Liver (tissue), 9 donors: ENCODE measurements around the gene GSK3A. TPM values are rescaled to one million over a fixed set of nuclear protein-coding genes. Genes with fewer than 3 reads are reported as not detected.

Experiments used
- DNase-seq: peaks from one replicate; pipeline ENCODE4 v3.0.0-alpha.2; 2017; ENCODE audit warnings: low spot score
- H3K27ac ChIP-seq, 2 donors: one replicate each; pipeline ENCODE4 v1.7.0; 2013; ENCODE audit warnings: inconsistent platforms in 2 of 2, low read length in 2 of 2, control low read depth in 1 of 2, low read depth in 1 of 2, mild to moderate bottlenecking in 1 of 2
- H3K27me3 ChIP-seq, 4 donors: one replicate each; pipeline versions ENCODE4 v1.6.1 to v1.7.0; 2013; ENCODE audit warnings: low read length in 3 of 4, inconsistent platforms in 1 of 4, mild to moderate bottlenecking in 1 of 4, moderate library complexity in 1 of 4; ENCODE audit not compliant: control insufficient read depth in 4 of 4, insufficient read depth in 4 of 4
- H3K36me3 ChIP-seq, 4 donors: one replicate each; pipeline versions ENCODE4 v1.6.1 to v1.7.0; 2013; ENCODE audit warnings: low read length in 3 of 4, mild to moderate bottlenecking in 3 of 4, low read depth in 1 of 4, moderate library complexity in 1 of 4; ENCODE audit not compliant: control insufficient read depth in 4 of 4, insufficient read depth in 3 of 4
- H3K4me1 ChIP-seq, 4 donors: one replicate each; pipeline versions ENCODE4 v1.6.1 to v1.7.0; 2013; ENCODE audit warnings: low read length in 3 of 4, mild to moderate bottlenecking in 3 of 4, moderate library complexity in 1 of 4; ENCODE audit not compliant: control insufficient read depth in 4 of 4, insufficient read depth in 4 of 4
- H3K4me3 ChIP-seq, 3 donors: one replicate each; pipeline versions ENCODE4 v1.6.1 to v1.7.0; 2013; ENCODE audit warnings: low read length in 3 of 3, control low read depth in 1 of 3, low read depth in 1 of 3, mild to moderate bottlenecking in 1 of 3
- H3K9ac ChIP-seq, 2 donors: one replicate each; pipeline ENCODE4 v1.7.0; 2013; ENCODE audit warnings: low read length in 2 of 2, mild to moderate bottlenecking in 2 of 2, moderate library complexity in 2 of 2, control low read depth in 1 of 2, low read depth in 1 of 2
- H3K9me3 ChIP-seq, 4 donors: one replicate each; pipeline versions ENCODE4 v1.6.1 to v1.7.0; 2013; ENCODE audit warnings: low read length in 3 of 4; ENCODE audit not compliant: control insufficient read depth in 4 of 4
- EGR1 ChIP-seq, 2 donors: IDR thresholded peaks; 2 replicates each; pipeline ENCODE4 v1.6.1; 2016 to 2018; ENCODE audit warnings: antibody characterized with exemption in 2 of 2, low read depth in 2 of 2
- FOXA1 ChIP-seq: IDR thresholded peaks from 2 replicates; pipeline ENCODE4 v1.6.1; 2016; ENCODE audit warnings: antibody characterized with exemption
- HNF4A ChIP-seq, 2 donors: conservative IDR thresholded peaks; 2 replicates each; pipeline ENCODE4 v1.6.1; 2016; ENCODE audit warnings: antibody characterized with exemption in 2 of 2, mild to moderate bottlenecking in 2 of 2
- HNF4G ChIP-seq: IDR thresholded peaks from 2 replicates; pipeline ENCODE4 v1.6.1; 2016; ENCODE audit warnings: antibody characterized with exemption
- JUND ChIP-seq, 2 donors: IDR thresholded peaks; 2 replicates each; pipeline ENCODE4 v1.6.1; 2016; ENCODE audit warnings: antibody characterized with exemption in 2 of 2
- RAD21 ChIP-seq, 2 donors: IDR thresholded peaks; 2 replicates each; pipeline ENCODE4 v1.6.1; 2016; ENCODE audit warnings: antibody characterized with exemption in 2 of 2, mild to moderate bottlenecking in 2 of 2
- RXRA ChIP-seq, 2 donors: IDR thresholded peaks; 2 replicates each; pipeline ENCODE4 v1.6.1; 2017 to 2018; ENCODE audit warnings: antibody characterized with exemption in 2 of 2, mild to moderate bottlenecking in 1 of 2
- SP1 ChIP-seq: IDR thresholded peaks from 2 replicates; pipeline ENCODE4 v1.6.1; 2018; ENCODE audit warnings: antibody characterized with exemption, mild to moderate bottlenecking
- TAF1 ChIP-seq: conservative IDR thresholded peaks from 2 replicates; pipeline ENCODE4 v1.6.1; 2016; ENCODE audit warnings: antibody characterized with exemption, mild to moderate bottlenecking
- YY1 ChIP-seq: IDR thresholded peaks from 2 replicates; pipeline ENCODE4 v1.6.1; 2016; ENCODE audit warnings: antibody characterized with exemption, mild to moderate bottlenecking
- WGBS: extraction: QIAGEN DNeasy Blood & Tissue Kit; methylation state at CpG from one replicate; pipeline ENCODE4 v1.1.7; 2013; 5-methylcytosine and 5-hydroxymethylcytosine counted together
- polyA plus RNA-seq, 2 donors: library from polyadenylated mRNA; stranded (reverse) in 1 of 2; unstranded in 1 of 2; fragments of 200-250 nt in 1 of 2; fragments of >200 nt in 1 of 2; fragmentation: Nextera tagmentation in 1 of 2; extraction: Ambion mirVana in 1 of 2; gene quantifications; one replicate each; pipeline versions ENCODE4 v1.2.1 to v1.2.3, GENCODE V29; 2013 to 2015
- total RNA-seq, 2 donors: library from RNA; depleted of rRNA; stranded (reverse); fragments of >200 nt; gene quantifications; one replicate each; pipeline ENCODE4 v1.2.3, GENCODE V29; 2014
- TF ChIP-seq, protein P1 (sequence below): fragments of 150-350 bp; IDR thresholded peaks from 2 replicates; pipeline ENCODE4 v1.5.1; 2017; ENCODE audit warnings: improper control_type of control experiment, low read depth, low read length; ENCODE audit not compliant: missing input control
- TF ChIP-seq, protein P2 (sequence below): IDR thresholded peaks from 2 replicates; pipeline ENCODE4 v1.6.1; 2016; ENCODE audit warnings: antibody characterized with exemption
- TF ChIP-seq, protein P3 (sequence below): IDR thresholded peaks from 2 replicates; pipeline ENCODE4 v1.6.1; 2016; ENCODE audit warnings: antibody characterized with exemption
- TF ChIP-seq, protein P4 (sequence below): IDR thresholded peaks from 2 replicates; pipeline ENCODE4 v1.6.1; 2016; ENCODE audit warnings: antibody characterized with exemption, mild to moderate bottlenecking
- TF ChIP-seq, protein P5 (sequence below): IDR thresholded peaks from 2 replicates; pipeline ENCODE4 v1.6.1; 2016; ENCODE audit warnings: antibody characterized with exemption
- donor health status: healthy.
- donor health status: healthy.
- donor health status: healthy.
- donor health status: healthy.
- donor health status: healthy.

The GSK3A gene
- total and polyA plus RNA-seq, 4 donors: 5.9 to 23.1 (median 13.0) TPM

DNA sequence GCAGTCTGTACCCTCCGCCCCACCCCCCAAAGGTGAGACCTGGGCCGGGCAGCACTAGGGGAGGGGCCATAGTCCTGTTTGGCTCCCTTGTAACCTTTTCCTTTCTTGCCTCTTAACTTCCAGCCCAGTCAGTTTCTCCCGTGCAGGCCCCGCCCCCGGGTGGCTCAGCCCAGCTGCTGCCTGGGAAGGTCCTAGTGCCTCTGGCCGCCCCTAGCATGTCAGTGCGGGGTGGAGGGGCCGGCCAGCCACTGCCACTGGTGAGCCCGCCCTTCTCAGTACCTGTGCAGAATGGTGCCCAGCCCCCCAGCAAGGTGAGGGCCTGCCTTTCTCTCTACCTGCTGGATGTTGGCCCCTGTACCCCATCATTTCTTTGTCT lies 49.0 kb upstream of the GSK3A start:
- TF ChIP-seq HNF4G: no peak
- TF ChIP-seq RAD21 (IDR thresholded peaks at IDR 0.05): no peak
- TF ChIP-seq, protein P1, sequence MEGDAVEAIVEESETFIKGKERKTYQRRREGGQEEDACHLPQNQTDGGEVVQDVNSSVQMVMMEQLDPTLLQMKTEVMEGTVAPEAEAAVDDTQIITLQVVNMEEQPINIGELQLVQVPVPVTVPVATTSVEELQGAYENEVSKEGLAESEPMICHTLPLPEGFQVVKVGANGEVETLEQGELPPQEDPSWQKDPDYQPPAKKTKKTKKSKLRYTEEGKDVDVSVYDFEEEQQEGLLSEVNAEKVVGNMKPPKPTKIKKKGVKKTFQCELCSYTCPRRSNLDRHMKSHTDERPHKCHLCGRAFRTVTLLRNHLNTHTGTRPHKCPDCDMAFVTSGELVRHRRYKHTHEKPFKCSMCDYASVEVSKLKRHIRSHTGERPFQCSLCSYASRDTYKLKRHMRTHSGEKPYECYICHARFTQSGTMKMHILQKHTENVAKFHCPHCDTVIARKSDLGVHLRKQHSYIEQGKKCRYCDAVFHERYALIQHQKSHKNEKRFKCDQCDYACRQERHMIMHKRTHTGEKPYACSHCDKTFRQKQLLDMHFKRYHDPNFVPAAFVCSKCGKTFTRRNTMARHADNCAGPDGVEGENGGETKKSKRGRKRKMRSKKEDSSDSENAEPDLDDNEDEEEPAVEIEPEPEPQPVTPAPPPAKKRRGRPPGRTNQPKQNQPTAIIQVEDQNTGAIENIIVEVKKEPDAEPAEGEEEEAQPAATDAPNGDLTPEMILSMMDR: no peak
- no peak for TF ChIP-seq EGR1 (IDR thresholded peaks at IDR 0.05; ENCODE audit: low read depth in 2 of 2)
- TF ChIP-seq FOXA1: no peak
- no peak for TF ChIP-seq TAF1
- TF ChIP-seq YY1: no peak
- no peak for TF ChIP-seq HNF4A (conservative IDR thresholded peaks at IDR 0.05)
- no peak for TF ChIP-seq SP1
- no peak for TF ChIP-seq RXRA (IDR thresholded peaks at IDR 0.05)
- TF ChIP-seq, protein P2, sequence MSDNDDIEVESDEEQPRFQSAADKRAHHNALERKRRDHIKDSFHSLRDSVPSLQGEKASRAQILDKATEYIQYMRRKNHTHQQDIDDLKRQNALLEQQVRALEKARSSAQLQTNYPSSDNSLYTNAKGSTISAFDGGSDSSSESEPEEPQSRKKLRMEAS: no peak
- TF ChIP-seq, protein P3, sequence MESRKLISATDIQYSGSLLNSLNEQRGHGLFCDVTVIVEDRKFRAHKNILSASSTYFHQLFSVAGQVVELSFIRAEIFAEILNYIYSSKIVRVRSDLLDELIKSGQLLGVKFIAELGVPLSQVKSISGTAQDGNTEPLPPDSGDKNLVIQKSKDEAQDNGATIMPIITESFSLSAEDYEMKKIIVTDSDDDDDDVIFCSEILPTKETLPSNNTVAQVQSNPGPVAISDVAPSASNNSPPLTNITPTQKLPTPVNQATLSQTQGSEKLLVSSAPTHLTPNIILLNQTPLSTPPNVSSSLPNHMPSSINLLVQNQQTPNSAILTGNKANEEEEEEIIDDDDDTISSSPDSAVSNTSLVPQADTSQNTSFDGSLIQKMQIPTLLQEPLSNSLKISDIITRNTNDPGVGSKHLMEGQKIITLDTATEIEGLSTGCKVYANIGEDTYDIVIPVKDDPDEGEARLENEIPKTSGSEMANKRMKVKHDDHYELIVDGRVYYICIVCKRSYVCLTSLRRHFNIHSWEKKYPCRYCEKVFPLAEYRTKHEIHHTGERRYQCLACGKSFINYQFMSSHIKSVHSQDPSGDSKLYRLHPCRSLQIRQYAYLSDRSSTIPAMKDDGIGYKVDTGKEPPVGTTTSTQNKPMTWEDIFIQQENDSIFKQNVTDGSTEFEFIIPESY: no peak
- TF ChIP-seq, protein P4, sequence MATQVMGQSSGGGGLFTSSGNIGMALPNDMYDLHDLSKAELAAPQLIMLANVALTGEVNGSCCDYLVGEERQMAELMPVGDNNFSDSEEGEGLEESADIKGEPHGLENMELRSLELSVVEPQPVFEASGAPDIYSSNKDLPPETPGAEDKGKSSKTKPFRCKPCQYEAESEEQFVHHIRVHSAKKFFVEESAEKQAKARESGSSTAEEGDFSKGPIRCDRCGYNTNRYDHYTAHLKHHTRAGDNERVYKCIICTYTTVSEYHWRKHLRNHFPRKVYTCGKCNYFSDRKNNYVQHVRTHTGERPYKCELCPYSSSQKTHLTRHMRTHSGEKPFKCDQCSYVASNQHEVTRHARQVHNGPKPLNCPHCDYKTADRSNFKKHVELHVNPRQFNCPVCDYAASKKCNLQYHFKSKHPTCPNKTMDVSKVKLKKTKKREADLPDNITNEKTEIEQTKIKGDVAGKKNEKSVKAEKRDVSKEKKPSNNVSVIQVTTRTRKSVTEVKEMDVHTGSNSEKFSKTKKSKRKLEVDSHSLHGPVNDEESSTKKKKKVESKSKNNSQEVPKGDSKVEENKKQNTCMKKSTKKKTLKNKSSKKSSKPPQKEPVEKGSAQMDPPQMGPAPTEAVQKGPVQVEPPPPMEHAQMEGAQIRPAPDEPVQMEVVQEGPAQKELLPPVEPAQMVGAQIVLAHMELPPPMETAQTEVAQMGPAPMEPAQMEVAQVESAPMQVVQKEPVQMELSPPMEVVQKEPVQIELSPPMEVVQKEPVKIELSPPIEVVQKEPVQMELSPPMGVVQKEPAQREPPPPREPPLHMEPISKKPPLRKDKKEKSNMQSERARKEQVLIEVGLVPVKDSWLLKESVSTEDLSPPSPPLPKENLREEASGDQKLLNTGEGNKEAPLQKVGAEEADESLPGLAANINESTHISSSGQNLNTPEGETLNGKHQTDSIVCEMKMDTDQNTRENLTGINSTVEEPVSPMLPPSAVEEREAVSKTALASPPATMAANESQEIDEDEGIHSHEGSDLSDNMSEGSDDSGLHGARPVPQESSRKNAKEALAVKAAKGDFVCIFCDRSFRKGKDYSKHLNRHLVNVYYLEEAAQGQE: no peak
- TF ChIP-seq, protein P5, sequence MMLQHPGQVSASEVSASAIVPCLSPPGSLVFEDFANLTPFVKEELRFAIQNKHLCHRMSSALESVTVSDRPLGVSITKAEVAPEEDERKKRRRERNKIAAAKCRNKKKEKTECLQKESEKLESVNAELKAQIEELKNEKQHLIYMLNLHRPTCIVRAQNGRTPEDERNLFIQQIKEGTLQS: no peak
- no peak for TF ChIP-seq JUND (IDR thresholded peaks at IDR 0.05)
- no peak overlapping the region for H3K9ac ChIP-seq
- no peaks in the 10 kb centered on the region for H3K27me3 ChIP-seq
- WGBS: 76% methylated on average over 9 of the region's 9 CpGs
- no peak overlapping the region for H3K27ac ChIP-seq
- no peak overlapping the region for H3K4me3 ChIP-seq
- H3K36me3 ChIP-seq: peaks cover 28 to 80% (median 44%) of the 10 kb centered on the region in 4 donors
- peaks cover 0 to under 1% (median 0%) of the 10 kb centered on the region in 4 donors for H3K4me1 ChIP-seq
- no peak for DNase-seq
- no peaks in the 10 kb centered on the region for H3K9me3 ChIP-seq
